DLD1 (cell line): Measurements from ENCODE around the gene DVL3.

Experiments
- in situ Hi-C: cut with HindIII; loops from 2 replicates; pipeline ENCODE4 v1.10.0; 2017; ENCODE audit warnings: low sequenced_read_pairs

Gene DVL3

DNA sequence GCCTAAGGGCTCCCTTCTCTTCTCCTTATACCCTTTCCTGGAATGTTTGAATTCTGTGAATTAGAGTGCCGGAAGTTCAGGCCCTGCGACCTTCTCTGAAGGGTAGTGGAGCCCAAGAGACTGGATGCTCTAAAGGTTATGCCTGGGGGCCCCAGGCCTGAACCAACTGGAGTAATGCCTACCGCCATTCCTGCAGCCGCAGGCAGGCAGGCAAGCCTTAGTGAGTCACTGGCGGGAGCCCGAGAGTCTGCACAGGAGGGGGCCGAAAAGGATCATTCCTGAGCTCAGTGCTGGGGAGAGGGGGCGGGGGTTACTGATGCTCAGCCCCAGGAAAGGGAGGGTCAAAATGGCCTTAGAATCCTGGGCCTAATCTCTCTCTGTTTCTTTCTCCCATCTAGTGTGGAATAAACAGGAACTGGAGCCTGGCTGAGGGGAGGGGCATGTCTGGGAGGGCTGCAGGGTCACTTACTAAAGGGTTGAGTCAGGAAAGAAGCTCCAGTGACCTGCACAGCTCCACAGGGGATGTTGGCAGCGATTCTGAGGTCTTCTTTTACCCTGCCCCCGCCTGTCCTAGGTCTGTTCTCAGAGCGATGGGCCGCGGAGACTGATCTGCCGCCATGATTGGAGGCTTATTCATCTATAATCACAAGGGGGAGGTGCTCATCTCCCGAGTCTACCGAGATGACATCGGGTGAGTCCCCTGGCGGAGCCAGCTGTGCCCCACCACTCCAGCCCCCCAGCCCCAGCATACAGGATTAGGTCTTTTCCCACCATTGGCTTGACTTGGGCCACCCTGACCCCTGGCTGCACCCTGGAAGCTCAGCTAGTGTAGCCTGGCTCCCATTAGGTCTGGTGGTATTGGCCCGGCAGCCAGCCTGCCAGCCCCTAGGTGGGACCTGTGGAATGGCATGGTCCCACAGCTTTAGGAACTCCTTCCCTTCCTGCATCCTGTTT lies 21.5 kb downstream of the DVL3 start:
- in situ Hi-C loops = no loop called here

DNA sequence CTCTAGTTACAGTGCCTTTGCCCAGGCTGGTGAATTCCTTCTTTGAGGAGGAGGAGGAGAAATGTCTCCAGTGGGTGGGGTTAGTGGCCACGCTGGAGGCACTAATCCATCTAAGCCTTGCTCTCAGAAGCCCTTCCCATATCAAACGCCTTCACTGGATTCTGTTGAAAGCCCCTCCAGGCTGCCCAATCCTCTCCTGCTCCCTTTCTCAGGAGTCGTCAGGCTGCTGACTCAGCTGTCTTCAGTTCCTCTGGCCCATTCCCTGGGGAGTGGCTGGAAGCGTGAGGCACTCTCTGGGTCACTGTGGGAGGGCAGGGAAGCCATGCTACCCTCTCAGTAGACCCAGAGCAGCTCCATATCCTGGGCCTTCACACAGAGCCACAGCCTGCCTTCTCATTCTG lies 22.2 kb downstream of the DVL3 start:
- in situ Hi-C loops = no loop called here

DNA sequence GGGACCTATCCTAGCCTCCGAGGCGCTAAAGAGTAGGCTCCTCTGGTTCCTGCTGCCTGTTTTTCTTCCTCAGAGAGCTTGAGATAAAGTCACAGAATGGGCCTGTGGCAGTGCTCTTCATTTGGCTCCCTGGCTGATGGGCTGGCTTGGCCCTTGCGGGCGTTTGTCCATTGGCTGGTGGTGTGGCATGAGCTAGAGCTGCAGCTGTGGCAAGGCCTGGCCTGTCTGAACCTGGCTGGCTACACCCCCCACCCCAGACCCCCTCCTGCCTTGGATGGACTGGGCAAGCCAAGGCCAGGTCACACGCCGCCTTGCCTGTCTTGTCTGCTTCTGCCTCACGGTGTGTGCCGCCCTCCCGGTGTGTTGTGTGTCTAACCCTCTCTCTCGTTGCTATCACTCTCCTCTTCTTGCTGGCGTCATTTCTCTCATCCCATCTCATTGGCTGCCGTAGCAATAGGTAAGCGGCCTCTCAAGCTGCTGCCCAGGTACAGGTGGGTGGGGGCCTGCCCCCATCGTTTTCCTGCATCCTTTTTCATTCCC lies 22.7 kb downstream of the DVL3 start:
- in situ Hi-C loops = no loop called here

DNA sequence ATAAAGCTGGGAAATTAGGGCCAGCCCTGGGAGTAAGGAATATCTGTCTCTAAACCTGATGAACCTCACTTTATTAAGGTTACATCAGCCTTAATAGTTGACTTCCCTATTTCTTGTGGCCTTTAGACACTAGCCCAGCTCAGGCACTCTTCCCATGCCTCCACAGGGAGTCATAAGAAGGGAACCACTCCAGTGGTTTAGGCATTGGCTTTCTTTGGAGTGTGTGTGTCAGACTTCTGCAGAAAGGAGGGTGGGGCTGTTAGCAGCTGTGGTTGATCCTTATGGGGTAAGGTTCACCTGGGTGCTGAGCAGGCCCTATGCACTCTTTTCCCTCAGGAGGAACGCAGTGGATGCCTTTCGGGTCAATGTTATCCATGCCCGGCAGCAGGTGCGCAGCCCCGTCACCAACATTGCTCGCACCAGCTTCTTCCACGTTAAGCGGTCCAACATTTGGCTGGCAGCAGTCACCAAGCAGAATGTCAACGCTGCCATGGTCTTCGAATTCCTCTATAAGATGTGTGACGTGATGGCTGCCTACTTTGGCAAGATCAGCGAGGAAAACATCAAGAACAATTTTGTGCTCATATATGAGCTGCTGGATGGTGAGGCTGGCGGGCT lies 23.5 kb downstream of the DVL3 start:
- in situ Hi-C loops = no loop called here

GRCh38 chr3:184180165-184180564 lies 25.0 kb downstream of the DVL3 start:
- in situ Hi-C loops = no loop called here

- in situ Hi-C loops = no loop called here
Measured at GRCh38 chr3:184181596-184181995, 26.4 kb downstream of the DVL3 start.

DNA sequence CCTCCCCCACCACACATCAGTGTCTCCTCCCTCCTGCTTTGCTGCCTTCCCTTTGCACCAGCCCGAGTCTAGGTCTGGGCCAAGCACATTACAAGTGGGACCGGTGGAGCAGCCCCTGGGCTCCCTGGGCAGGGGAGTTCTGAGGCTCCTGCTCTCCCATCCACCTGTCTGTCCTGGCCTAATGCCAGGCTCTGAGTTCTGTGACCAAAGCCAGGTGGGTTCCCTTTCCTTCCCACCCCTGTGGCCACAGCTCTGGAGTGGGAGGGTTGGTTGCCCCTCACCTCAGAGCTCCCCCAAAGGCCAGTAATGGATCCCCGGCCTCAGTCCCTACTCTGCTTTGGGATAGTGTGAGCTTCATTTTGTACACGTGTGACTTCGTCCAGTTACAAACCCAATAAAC lies 28.5 kb downstream of the DVL3 start:
- in situ Hi-C loops = no loop called here

DNA sequence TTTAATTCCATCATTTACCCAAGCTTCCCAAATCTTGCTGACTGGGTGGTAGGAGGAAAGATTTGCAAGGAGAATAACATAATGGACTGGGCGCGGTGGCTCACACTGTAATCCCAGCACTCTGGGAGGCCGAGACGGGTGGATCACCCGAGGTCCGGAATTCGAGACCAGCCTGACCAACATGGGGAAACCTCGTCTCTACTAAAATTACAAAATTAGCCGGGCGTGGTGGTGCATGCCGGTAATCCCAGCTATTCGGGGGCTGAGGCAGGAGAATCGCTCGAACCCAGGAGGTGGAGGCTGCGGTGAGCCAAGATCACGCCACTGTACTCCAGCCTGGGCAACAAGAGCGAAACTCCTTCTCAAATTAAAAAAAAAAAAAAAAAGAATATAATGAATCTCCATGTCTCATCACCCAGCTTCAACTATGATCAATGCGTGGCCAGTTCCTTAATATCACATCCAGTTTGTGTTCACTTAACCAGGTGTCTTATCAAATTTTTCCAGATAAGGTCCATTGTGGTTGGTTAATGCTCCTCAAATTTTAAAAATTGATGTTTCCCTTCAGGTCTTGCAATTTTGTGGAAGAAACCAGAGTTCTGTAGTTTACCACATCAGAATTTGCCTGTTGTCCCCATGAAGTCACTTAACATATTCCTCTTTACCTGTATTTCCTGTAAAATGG lies 29.5 kb downstream of the DVL3 start:
- in situ Hi-C loops = no loop called here

- in situ Hi-C loops = no loop called here
Measured at GRCh38 chr3:184185461-184186183, 30.4 kb downstream of the DVL3 start.

GRCh38 chr3:184186184-184186901 lies 31.2 kb downstream of the DVL3 start, which contains the start of gene ABCF3:
Gene ABCF3 (plus strand): TSS chr3:184186199. CDS start chr3:184186208, 9 bp downstream.
- in situ Hi-C loops = no loop called here

DNA sequence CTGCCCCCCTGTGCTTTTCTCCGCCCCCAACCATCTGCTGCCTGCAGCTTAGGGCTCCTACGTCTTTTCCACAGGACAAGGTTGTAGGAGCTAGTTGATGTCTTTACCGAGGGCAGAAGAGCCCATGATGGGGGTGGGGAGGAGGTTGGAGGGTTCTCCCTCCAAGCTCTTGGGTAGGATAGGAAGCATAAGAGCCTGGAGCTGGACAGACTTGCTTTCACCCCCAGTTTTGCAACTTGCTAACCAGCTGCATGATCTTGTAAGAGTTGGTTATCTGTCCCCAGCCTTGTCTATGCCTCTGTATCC lies 31.7 kb downstream of the DVL3 start:
- in situ Hi-C loops = no loop called here

DNA sequence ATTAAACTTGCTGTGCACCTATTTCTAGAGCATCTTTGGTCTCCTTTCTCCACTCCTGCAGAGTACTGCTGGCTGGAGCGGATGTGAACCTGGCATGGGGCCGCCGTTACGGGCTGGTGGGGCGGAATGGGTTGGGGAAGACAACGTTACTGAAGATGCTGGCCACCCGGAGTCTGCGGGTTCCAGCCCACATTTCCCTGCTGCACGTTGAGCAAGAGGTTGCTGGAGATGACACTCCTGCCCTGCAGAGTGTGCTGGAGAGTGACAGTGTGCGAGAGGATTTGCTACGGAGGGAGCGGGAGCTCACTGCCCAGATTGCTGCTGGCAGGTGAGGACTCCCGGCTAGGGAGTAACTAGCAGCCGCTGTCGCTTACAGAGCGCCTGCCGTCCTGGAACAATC lies 32.9 kb downstream of the DVL3 start:
- in situ Hi-C loops = no loop called here

DNA sequence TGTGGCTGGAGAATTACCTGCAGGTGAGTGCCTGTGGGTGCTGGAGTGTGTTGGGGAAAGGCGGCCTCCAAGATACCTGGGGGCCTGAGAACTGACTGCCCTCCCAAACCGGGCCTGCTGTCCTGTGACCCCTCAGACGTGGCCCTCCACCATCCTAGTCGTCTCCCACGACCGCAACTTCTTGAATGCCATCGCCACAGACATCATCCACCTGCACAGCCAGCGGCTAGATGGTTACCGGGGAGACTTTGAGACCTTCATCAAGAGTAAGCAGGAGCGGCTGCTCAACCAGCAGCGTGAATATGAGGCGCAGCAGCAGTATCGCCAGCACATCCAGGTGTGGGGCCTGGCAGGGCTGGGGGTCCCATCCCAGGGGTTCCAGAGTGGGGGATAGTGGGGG lies 34.2 kb downstream of the DVL3 start:
- in situ Hi-C loops = no loop called here

- in situ Hi-C loops = no loop called here
Measured at GRCh38 chr3:184192889-184193288, 37.7 kb downstream of the DVL3 start.

DNA sequence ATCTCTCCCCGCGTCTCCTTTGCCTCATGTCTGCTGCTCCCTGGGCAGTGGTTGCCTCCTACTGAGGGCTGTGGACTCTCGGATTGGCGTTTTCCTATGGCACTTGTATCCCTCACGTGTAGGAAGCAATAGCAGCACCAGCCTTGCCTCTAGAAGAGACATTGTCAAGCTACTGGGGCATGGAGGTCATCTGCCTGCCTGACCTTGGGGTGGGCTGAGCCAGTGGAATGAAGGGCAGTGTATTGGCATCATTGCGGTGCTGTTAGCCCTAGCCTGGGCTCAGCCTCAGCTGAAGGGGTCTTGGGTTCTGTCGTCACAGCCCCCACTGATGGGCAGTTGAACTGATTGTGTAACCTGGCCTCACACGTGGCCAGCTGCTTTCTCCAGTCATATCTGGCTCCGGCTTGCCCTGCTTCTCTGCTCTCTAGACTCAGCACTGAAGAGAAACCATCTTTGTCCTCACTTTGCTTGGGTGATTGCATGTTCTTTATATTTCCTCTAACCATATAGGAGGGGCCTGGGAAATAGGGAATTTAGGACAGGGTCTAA lies 38.9 kb downstream of the DVL3 start:
- in situ Hi-C loops = no loop called here

GRCh38 chr3:184196536-184196935 lies 41.4 kb downstream of the DVL3 start:
- in situ Hi-C loops = no loop called here

- in situ Hi-C loops = no loop called here
Measured at GRCh38 chr3:184198509-184198908, 43.3 kb downstream of the DVL3 start.

GRCh38 chr3:184200825-184201224 lies 45.6 kb downstream of the DVL3 start:
- in situ Hi-C loops = no loop called here

DNA sequence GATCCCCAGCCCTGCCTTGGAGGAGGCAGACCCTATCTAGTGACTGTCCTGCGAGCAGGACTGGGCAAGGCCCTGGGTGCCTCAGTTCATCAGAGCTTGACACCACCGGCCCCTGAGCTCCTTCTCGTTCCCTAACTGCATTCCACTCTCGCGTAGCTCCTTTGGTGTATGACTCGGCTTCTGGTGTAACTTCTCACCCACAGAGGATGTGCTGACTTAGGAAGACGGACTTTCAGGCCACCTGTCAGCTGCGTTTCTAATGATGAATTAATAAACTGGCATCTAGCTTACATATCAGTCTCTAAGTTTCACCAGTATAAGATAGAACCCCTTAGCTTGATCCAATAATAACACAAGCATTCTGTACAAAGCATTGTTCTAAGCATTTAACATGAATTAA lies 48.3 kb downstream of the DVL3 start:
- in situ Hi-C loops = no loop called here
